Measurements from ENCODE around the gene PDK2. TPM values are rescaled to one million over a fixed set of nuclear protein-coding genes. Genes with fewer than 3 reads are reported as not detected.

PDK2 gene
- total RNA-seq, 4 donors from 2014 or later = 42.2 to 72.7 (median 50.7) TPM

DNA sequence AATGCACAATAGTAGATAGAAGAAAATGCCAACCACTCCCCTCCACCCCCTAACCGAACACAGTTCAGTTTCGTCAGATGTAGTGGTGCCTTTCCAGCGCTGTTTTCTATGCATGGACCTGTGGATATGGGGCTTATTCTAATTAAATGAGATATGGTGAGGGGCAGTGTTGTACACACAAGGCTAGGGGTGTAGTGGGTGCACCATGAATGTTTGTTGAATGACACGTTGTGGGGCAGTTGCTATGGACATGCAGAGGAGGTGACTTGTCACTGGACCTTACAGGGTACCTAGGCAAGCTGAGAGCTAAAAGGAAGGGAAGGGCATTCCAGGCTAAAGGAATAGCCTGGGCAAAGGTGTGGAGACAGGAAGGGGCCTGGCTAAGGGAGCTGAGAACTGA lies 3.4 kb downstream of the PDK2 start:
- ATAC-seq (ENCODE audit: low FRiP score) (no peak), DNase-seq (ENCODE audit: low spot score) (no peak)
- TF ChIP-seq, protein P1, sequence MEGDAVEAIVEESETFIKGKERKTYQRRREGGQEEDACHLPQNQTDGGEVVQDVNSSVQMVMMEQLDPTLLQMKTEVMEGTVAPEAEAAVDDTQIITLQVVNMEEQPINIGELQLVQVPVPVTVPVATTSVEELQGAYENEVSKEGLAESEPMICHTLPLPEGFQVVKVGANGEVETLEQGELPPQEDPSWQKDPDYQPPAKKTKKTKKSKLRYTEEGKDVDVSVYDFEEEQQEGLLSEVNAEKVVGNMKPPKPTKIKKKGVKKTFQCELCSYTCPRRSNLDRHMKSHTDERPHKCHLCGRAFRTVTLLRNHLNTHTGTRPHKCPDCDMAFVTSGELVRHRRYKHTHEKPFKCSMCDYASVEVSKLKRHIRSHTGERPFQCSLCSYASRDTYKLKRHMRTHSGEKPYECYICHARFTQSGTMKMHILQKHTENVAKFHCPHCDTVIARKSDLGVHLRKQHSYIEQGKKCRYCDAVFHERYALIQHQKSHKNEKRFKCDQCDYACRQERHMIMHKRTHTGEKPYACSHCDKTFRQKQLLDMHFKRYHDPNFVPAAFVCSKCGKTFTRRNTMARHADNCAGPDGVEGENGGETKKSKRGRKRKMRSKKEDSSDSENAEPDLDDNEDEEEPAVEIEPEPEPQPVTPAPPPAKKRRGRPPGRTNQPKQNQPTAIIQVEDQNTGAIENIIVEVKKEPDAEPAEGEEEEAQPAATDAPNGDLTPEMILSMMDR (IDR thresholded peaks at IDR 0.05) = no peak

DNA sequence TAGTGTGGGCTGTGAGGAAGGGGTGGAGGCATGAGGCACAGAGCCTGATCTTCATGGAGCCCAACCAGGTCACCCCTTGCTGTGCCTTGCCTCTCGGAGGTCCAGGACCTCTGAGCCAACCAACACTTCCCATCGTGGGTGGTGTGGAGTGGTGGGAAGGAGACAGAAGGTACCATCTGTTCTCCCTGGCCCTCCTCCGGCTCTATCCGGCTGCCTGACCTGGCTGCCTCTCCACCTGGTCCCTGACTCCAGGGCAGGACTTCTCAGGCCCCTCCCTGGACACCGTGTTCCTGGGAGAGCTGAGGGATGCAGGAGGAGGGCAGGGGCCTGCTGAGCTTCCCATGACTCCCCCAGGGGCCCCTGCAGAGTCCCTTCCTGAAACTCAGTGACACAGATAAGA lies 3.9 kb downstream of the PDK2 start:
- no peak for DNase-seq (ENCODE audit: low spot score)
- no peak for ATAC-seq (ENCODE audit: low FRiP score)
- TF ChIP-seq, protein P1 (IDR thresholded peaks at IDR 0.05) = no peak

DNA sequence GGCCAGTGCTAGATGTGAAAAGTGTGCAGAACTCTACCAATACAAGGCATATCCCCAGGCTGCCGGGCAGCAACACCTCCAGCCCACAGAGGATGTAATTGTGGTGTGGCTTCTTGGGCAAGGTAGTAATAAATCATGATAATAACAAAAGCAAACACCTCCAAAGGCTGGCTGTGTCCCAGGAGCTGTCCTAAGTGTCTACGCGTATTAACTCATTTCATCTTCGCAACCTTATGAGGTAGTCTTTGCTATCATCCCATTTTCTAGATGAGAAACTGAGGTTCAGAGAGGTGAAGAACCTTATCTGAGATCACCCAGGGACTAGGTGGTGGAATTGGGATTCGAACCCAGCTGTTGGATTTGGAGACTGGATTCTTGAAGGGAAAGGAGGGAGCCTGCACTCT lies 5.3 kb downstream of the PDK2 start:
- TF ChIP-seq, protein P1 (IDR thresholded peaks at IDR 0.05) = no peak
- no peak for ATAC-seq (ENCODE audit: low FRiP score)
- no peak for DNase-seq (ENCODE audit: low spot score)

DNA sequence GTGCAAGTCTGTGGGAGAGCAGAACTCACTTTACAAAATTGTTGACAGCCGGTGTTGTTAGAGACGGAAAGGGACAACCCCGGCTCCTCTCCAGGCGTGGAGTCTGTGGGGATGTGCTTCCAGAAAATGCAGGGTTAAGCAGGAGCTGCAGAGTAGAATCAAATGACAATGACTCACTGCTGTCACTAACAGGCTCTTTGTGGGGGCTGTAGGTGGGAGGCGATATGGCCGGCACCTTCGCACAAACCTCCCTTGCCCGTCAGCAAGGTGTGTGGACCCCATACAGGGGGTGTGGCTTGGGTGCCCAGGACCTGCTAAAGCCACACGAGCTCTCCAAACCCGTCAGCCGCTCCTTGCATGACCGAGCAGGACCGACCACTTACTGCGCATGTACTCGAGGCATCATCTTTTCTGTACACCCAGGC lies 5.8 kb downstream of the PDK2 start:
- DNase-seq (ENCODE audit: low spot score) = no peak
- TF ChIP-seq, protein P1 (IDR thresholded peaks at IDR 0.05) = no peak
- peak; percentile 41 for ATAC-seq (ENCODE audit: low FRiP score)

DNA sequence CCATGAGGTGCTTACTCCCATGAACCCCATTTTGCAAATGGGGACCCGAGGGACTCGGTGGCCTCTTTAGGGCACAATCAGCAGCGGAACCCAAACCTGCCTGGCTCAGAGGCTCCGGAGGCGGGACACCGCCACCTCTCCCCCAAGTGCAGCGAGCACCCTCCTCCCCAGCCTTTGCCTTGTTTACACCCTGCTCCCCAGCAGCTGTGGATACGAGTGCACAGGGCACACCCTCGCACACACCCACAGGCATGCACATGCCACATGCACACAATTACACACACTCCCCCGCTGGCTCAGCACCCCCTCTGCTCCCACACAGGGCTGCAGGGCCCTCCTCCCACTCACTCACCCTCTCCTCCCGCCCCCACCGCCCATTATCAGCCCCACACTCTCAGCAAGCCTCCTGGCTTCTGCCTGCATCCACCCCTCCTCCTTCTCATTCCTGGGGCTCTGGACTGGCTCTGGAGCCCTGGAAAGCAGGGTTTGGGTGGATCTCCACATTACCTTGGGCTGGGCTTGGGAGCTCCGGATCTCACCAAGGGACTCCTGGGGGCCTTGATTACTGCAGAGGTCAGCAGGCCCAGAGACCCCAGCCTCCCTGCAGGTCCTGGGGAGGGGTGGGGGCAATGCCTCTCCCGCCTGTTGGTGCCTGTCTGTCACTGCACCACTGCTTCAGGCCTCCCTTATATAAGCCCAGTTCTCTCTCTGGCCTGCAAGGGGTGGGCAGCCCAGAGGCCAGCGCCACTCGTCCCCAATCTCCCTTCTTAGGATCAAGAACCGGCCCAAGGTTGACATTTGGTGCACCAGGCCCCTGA lies 6.4 kb downstream of the PDK2 start:
- TF ChIP-seq, protein P1 (IDR thresholded peaks at IDR 0.05) = no peak
- DNase-seq (ENCODE audit: low spot score) (no peak), ATAC-seq (ENCODE audit: low FRiP score) (peak; percentile 49)

DNA sequence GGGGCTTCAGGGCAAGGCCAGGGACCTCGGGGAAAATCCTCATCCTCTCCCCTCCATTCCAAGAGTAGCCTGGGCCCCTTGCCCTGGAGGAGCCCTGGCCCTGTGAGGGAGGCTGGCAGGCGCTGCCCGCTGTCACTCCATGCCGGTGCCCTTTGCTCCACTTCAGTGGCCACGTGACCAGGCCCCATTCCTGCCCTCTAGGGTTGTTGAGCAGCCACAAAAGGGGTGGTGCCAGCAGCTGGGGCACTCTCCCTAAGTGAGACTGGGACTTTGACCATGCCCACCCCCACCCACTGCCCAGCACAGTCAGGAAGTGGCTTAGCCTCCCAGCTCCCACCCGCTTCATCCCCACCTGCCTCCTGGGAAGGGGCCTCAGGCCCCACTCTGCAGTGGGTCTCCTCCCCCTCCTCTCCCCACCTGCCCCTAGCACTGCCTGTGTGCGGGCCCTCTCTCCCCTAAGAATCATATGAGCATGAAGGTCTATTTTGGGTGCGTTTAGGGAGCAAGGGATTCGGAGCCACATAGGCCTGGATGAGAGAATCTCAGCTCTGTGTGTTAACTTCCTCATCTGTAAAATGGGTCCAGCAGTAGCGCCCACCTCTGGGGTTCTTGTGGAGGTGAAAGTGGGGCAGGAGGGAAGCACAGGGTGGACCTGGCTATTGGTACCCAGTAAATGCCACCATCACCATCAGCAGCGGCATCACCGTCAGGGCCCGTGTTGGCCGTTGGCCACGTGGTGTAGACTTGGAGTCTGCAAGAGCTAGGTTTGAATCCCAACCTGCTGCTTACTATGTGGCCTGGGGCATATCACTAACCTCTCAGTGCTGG lies 7.2 kb downstream of the PDK2 start:
- TF ChIP-seq, protein P1 (IDR thresholded peaks at IDR 0.05) = no peak
- DNase-seq (ENCODE audit: low spot score) (no peak), ATAC-seq (ENCODE audit: low FRiP score) (no peak)
